H9 (cell line): ENCODE measurements around the gene JAK1. TPM values are rescaled to one million over a fixed set of nuclear protein-coding genes. Genes with fewer than 3 reads are reported as not detected.

Source experiments
- DNase-seq: peaks from one replicate; pipeline ENCODE4 v3.0.0-alpha.2; 2017
- H2AFZ ChIP-seq: one replicate; pipeline ENCODE4 v1.6.1; 2013; ENCODE audit warnings: mild to moderate bottlenecking, low read length, control low read depth, moderate library complexity
- H2AK5ac ChIP-seq: 2 replicates; pipeline ENCODE4 v1.6.1; 2013; ENCODE audit warnings: low read length, control low read depth, mixed read lengths; ENCODE audit not compliant: insufficient read length
- H2BK120ac ChIP-seq: one replicate; pipeline ENCODE4 v1.6.1; 2013; ENCODE audit warnings: low read depth, mild to moderate bottlenecking, low read length, control low read depth, inconsistent platforms; ENCODE audit not compliant: poor library complexity, severe bottlenecking
- H2BK12ac ChIP-seq: 2 replicates; pipeline ENCODE4 v1.6.1; 2013; ENCODE audit warnings: low read length, control low read depth, mixed read lengths, low read depth; ENCODE audit not compliant: insufficient read length
- H2BK15ac ChIP-seq: 2 replicates; pipeline ENCODE4 v1.6.1; 2013; ENCODE audit warnings: low read depth, low read length, control low read depth
- H2BK20ac ChIP-seq: one replicate; pipeline ENCODE4 v1.6.1; 2013; ENCODE audit warnings: low read depth, mild to moderate bottlenecking, low read length, control low read depth, inconsistent platforms; ENCODE audit not compliant: poor library complexity, severe bottlenecking
- H2BK5ac ChIP-seq: 2 replicates; pipeline ENCODE4 v1.6.1; 2013; ENCODE audit warnings: low read length, control low read depth, mixed read lengths; ENCODE audit not compliant: insufficient read length
- H3K14ac ChIP-seq: 2 replicates; pipeline ENCODE4 v1.6.1; 2013; ENCODE audit warnings: low read length, control low read depth; ENCODE audit not compliant: insufficient read depth
- H3K18ac ChIP-seq: 2 replicates; pipeline ENCODE4 v1.6.1; 2013; ENCODE audit warnings: low read depth, mild to moderate bottlenecking, mixed read lengths, low read length, control low read depth; ENCODE audit not compliant: insufficient read length
- H3K23ac ChIP-seq: 2 replicates; pipeline ENCODE4 v1.6.1; 2013; ENCODE audit warnings: low read length, control low read depth, mixed read lengths, low read depth; ENCODE audit not compliant: insufficient read length
- H3K23me2 ChIP-seq: 2 replicates; pipeline ENCODE4 v1.6.1; 2013; ENCODE audit warnings: low read depth, mild to moderate bottlenecking, mixed read lengths, low read length, control low read depth; ENCODE audit not compliant: insufficient read length, poor library complexity, severe bottlenecking
- H3K27ac ChIP-seq: 2 replicates; pipeline ENCODE4 v1.5.1; 2013; ENCODE audit warnings: low read length, control low read depth, mixed read lengths, low read depth; ENCODE audit not compliant: insufficient read length
- H3K27me3 ChIP-seq: 2 replicates; pipeline ENCODE4 v1.6.1; 2013; ENCODE audit warnings: low read length, control low read depth, inconsistent platforms; ENCODE audit not compliant: insufficient read depth
- H3K4ac ChIP-seq: 2 replicates; pipeline ENCODE4 v1.6.1; 2013; ENCODE audit warnings: low read depth, mild to moderate bottlenecking, control low read depth, inconsistent platforms, low read length, moderate library complexity
- H3K4me1 ChIP-seq: 2 replicates; pipeline ENCODE4 v1.6.1; 2013; ENCODE audit warnings: low read length, control low read depth, inconsistent platforms; ENCODE audit not compliant: insufficient read depth
- H3K4me2 ChIP-seq: 2 replicates; pipeline ENCODE4 v1.6.1; 2013; ENCODE audit warnings: low read length, control low read depth, mixed read lengths; ENCODE audit not compliant: insufficient read length, insufficient read depth
- H3K56ac ChIP-seq: 2 replicates; pipeline ENCODE4 v1.6.1; 2013; ENCODE audit warnings: low read depth, mild to moderate bottlenecking, mixed read lengths, low read length, control low read depth; ENCODE audit not compliant: insufficient read length
- H3K79me1 ChIP-seq: 2 replicates; pipeline ENCODE4 v1.6.1; 2013; ENCODE audit warnings: low read depth, mild to moderate bottlenecking, moderate library complexity, low read length, control low read depth, inconsistent platforms; ENCODE audit not compliant: insufficient read depth, poor library complexity, severe bottlenecking
- H3K79me2 ChIP-seq: 2 replicates; pipeline ENCODE4 v1.6.1; 2013; ENCODE audit warnings: low read length, control low read depth, inconsistent platforms; ENCODE audit not compliant: insufficient read depth
- H3K9ac ChIP-seq: 2 replicates; pipeline ENCODE4 v1.6.1; 2013; ENCODE audit warnings: low read length, control low read depth, mixed read lengths; ENCODE audit not compliant: insufficient read length; ENCODE audit errors: extremely low read depth
- H3K9me3 ChIP-seq: one replicate; pipeline ENCODE4 v1.6.1; 2013; ENCODE audit warnings: low read depth, low read length, inconsistent platforms; ENCODE audit not compliant: control insufficient read depth
- H3T11ph ChIP-seq: one replicate; pipeline ENCODE4 v1.6.1; 2013; ENCODE audit warnings: mild to moderate bottlenecking, low read length, control low read depth, inconsistent platforms
- H4K20me1 ChIP-seq: one replicate; pipeline ENCODE4 v1.6.1; 2013; ENCODE audit not compliant: control insufficient read depth, insufficient read length, insufficient read depth
- H4K5ac ChIP-seq: 2 replicates; pipeline ENCODE4 v1.6.1; 2013; ENCODE audit warnings: low read depth, mild to moderate bottlenecking, mixed read lengths, low read length, control low read depth; ENCODE audit not compliant: insufficient read length
- H4K8ac ChIP-seq: replicated peaks from 2 replicates; pipeline ENCODE4 v1.6.1; 2013; ENCODE audit warnings: low read length, control low read depth, mixed read lengths, low read depth; ENCODE audit not compliant: insufficient read length
- H4K91ac ChIP-seq: 2 replicates; pipeline ENCODE4 v1.6.1; 2013; ENCODE audit warnings: low read depth, mild to moderate bottlenecking, moderate library complexity, mixed read lengths, low read length, control low read depth; ENCODE audit not compliant: insufficient read length
- H3K27ac Mint-ChIP-seq, 3 experiments: 2 replicates in 2 of 3; 3 replicates in 1 of 3; pipeline ENCODE4 v1.8.0; 2020 to 2021; ENCODE audit warnings: mixed read lengths in 3 of 3, mild to moderate bottlenecking in 1 of 3, moderate library complexity in 1 of 3
- H3K27me3 Mint-ChIP-seq: 2 replicates; pipeline ENCODE4 v1.8.0; 2021; ENCODE audit warnings: low read depth, mild to moderate bottlenecking, moderate library complexity, mixed read lengths
- H3K36me3 Mint-ChIP-seq, 3 experiments: 2 replicates in 2 of 3; 3 replicates in 1 of 3; pipeline ENCODE4 v1.8.0; 2020 to 2021; ENCODE audit warnings: low read depth in 3 of 3, mixed read lengths in 3 of 3; ENCODE audit not compliant: insufficient read depth in 1 of 3
- H3K4me1 Mint-ChIP-seq, 2 experiments: 2 replicates each; pipeline ENCODE4 v1.8.0; 2020; ENCODE audit warnings: mixed read lengths in 2 of 2
- H3K4me3 Mint-ChIP-seq, 2 experiments: 2 replicates in 1 of 2; 3 replicates in 1 of 2; pipeline ENCODE4 v1.8.0; 2020 to 2021; ENCODE audit warnings: mild to moderate bottlenecking in 2 of 2, mixed read lengths in 2 of 2, moderate library complexity in 1 of 2
- H3K9me3 Mint-ChIP-seq, 2 experiments: 2 replicates in 1 of 2; 3 replicates in 1 of 2; pipeline ENCODE4 v1.8.0; 2020; ENCODE audit warnings: mild to moderate bottlenecking in 2 of 2, mixed read lengths in 2 of 2, moderate library complexity in 1 of 2
- CTCF ChIP-seq: fragments of 200-600 bp; sonication (generic); conservative IDR thresholded peaks from 3 replicates; pipeline ENCODE4 v1.8.0; 2021; ENCODE audit warnings: antibody characterized with exemption, mild to moderate bottlenecking
- WGBS: extraction: QIAGEN DNeasy Blood & Tissue Kit; methylation state at CpG from one replicate; pipeline ENCODE4 v1.1.7; 2013; ENCODE audit warnings: missing lambda C conversion rate, low lambda C conversion rate, mixed read lengths; ENCODE audit not compliant: insufficient read length; ENCODE audit errors: extremely low coverage; 5-methylcytosine and 5-hydroxymethylcytosine counted together
- total RNA-seq: library from RNA; stranded (reverse); gene quantifications from 2 replicates; pipeline ENCODE4 v1.2.1, GENCODE V29; 2021

The JAK1 gene
- total RNA-seq, 1 experiment from 2014 or later = 12.8 TPM

GRCh38 chr1:64849942-64850341 is 116.4 kb downstream of the JAK1 start:
- H2BK12ac ChIP-seq = no peak overlapping the region

More at GRCh38 chr1:64849942-64850341, 116.4 kb downstream of the JAK1 start:
- no peak overlapping the region for H3K4ac ChIP-seq
- H3K4me3 Mint-ChIP-seq = no peak overlapping the region
- no peaks in the 10 kb centered on the region for H3K23me2 ChIP-seq
- H3K4me1 Mint-ChIP-seq = no peaks in the 10 kb centered on the region
- no peak overlapping the region for H3K18ac ChIP-seq
- H4K8ac ChIP-seq = no peak overlapping the region
- no peak overlapping the region for H3K27ac ChIP-seq
- H3K27ac Mint-ChIP-seq = 0 out of 7 replicates have a peak overlapping the region, but pooled peaks of 1 of the 3 experiments have one; percentile 44
- H3K27me3 Mint-ChIP-seq = no peaks in the 10 kb centered on the region
- H3K27me3 ChIP-seq = no peaks in the 10 kb centered on the region
- no peak overlapping the region for H2BK15ac ChIP-seq
- no peak overlapping the region for H2BK120ac ChIP-seq
- no peak overlapping the region for H4K91ac ChIP-seq
- no peak overlapping the region for H3K56ac ChIP-seq
- WGBS = no CpG with 5 or more reads among the region's 11 CpGs
- no peak for TF ChIP-seq CTCF
- no peak overlapping the region for H3K9ac ChIP-seq
- H3K4me1 ChIP-seq = no peaks in the 10 kb centered on the region
- no peaks in the 10 kb centered on the region for H4K20me1 ChIP-seq
- H3K79me1 ChIP-seq = no peaks in the 10 kb centered on the region
- no peaks in the 10 kb centered on the region for H3K9me3 ChIP-seq
- H2AFZ ChIP-seq = no peak overlapping the region
- no peak overlapping the region for H3K23ac ChIP-seq
- H2BK20ac ChIP-seq = no peak overlapping the region
- H4K5ac ChIP-seq = no peak overlapping the region
- H3K79me2 ChIP-seq = no peaks in the 10 kb centered on the region
- no peak overlapping the region for H3K14ac ChIP-seq
- no peaks in the 10 kb centered on the region for H3K9me3 Mint-ChIP-seq
- no peak overlapping the region for H3T11ph ChIP-seq
- H2AK5ac ChIP-seq = no peak overlapping the region
- no peak overlapping the region for H3K4me2 ChIP-seq
- no peak for DNase-seq
- H3K36me3 Mint-ChIP-seq = peaks cover 9 to 15% (median 14%) of the 10 kb centered on the region in 3 experiments; a peak in 5 of 7 replicates
- H2BK5ac ChIP-seq = no peak overlapping the region
